ENCODE results near the gene PSMA7. TPM values are rescaled to one million over a fixed set of nuclear protein-coding genes. Genes with fewer than 3 reads are reported as not detected.

The PSMA7 gene
- total and polyA plus RNA-seq, 2 of the 8 experiments (the other 6 are each of a cell fraction or from before 2014, with no cell fraction given): 361 to 648 TPM

GRCh38 chr20:62172666-62173065 is 29.5 kb upstream of the PSMA7 start (continued):
- TF ChIP-seq CTCF (IDR thresholded peaks at IDR 0.05; ENCODE audit: control extremely low read depth in 1 of 3, insufficient read depth in 1 of 3, low read depth in 1 of 3, low read length in 3 of 3): no peak
- no peak for TF ChIP-seq TEAD4 (IDR thresholded peaks at IDR 0.05; ENCODE audit: low read depth, low read length)
- TF ChIP-seq RFX5 (IDR thresholded peaks at IDR 0.05; ENCODE audit: borderline replicate concordance, low read depth, low read length): no peak
- TF ChIP-seq RNF2 (IDR thresholded peaks at IDR 0.05; ENCODE audit: borderline replicate concordance, low read depth, low read length, missing control alignments, poor library complexity, severe bottlenecking): no peak
- TF ChIP-seq KDM1A (IDR thresholded peaks at IDR 0.05; ENCODE audit: borderline replicate concordance, low read length): no peak
- TF ChIP-seq SAP30 (IDR thresholded peaks at IDR 0.05; ENCODE audit: insufficient read depth, insufficient replicate concordance, low read length): no peak
- no peak for TF ChIP-seq ATF3 (IDR thresholded peaks at IDR 0.05; ENCODE audit: insufficient read depth, low read depth, low read length)
